Epidermal melanocyte (primary cell): Measurements from ENCODE around the gene FAM227A.
"Not testable (repeated sequence)": the region's sequence is repeated elsewhere in the genome, so short reads cannot be mapped to it uniquely, and the experiment has no call there.

Source experiments
- DNase-seq: peaks from one replicate; pipeline ENCODE4 v3.0.0; 2011; ENCODE audit warnings: low spot score; ENCODE audit not compliant: insufficient read length

The FAM227A gene

DNA sequence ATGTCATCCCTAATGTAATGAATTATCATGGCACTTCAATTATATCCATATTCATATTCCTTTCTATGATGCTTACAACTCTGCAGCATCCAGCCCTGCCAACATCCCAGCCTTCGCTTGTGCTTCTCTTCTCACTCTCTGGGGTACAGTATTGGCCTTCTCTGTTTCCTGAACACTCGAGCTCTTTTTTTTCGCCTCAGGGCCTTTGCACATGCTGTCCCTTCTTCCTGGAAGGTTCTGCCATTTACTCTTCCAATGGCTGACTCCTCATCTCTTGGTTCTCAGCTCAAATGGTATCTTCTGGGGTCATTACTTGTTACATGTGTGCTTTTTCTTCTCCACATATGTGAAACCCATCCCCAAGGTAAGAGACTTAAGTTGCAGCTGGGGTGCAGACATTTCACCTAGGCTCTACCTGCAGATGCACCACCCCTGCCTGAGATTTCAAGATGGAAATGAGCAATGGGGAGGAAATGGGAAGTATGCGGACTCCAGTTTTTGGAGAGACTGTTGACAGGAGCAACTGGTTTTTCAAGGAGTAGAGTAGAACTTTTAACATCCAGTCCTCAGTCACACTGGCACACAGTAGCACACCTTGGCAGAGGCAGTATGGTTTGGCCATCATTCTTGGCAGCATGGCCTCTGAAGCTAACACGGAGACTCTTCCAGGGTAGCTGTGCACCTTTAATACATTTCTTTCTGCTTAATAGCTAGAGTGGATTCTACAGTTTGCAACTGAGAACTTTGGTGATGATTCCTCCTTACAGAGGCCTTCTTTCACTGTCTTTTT, 43.8 kb downstream of the FAM227A start:
- no peak for DNase-seq

DNA sequence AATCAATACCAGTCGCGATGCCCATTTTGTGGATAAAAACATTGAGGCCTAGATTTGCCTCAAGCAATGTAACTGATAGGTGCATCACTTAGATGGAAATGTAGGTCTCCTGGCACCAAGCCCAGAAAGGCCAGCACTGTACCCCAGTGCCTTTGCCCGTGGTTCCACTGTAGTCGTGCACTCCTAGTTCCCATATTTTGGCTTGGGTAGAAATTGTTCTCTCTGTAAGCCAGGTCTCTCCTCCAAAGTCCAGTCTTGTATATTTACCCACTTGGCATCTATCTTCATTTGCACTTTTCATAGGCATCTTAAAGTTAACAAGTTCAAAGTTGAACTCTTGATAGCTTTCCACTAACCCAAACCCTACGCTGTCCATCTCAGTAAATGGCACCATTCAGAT, 44.6 kb downstream of the FAM227A start:
- DNase-seq: no peak

DNA sequence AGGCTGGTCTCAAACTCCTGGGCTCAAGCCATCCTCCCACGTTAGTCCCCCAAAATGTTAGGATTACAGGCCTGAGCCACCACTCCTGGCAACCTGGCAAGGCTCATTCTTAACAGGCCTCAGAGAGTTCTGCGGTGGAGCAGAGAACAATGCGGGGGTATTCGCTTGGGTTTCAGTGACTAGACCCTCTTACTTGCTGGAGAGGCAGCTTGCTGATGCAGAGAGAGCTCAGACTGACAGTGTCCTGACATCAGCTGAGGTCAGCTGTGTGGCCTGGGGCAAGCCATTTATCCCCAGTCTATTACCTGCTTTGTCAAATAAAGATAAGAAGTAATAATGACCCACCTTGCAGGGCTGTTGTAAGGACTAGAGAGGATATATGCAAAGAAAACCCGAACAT, 46.0 kb downstream of the FAM227A start:
- DNase-seq: no peak

DNA sequence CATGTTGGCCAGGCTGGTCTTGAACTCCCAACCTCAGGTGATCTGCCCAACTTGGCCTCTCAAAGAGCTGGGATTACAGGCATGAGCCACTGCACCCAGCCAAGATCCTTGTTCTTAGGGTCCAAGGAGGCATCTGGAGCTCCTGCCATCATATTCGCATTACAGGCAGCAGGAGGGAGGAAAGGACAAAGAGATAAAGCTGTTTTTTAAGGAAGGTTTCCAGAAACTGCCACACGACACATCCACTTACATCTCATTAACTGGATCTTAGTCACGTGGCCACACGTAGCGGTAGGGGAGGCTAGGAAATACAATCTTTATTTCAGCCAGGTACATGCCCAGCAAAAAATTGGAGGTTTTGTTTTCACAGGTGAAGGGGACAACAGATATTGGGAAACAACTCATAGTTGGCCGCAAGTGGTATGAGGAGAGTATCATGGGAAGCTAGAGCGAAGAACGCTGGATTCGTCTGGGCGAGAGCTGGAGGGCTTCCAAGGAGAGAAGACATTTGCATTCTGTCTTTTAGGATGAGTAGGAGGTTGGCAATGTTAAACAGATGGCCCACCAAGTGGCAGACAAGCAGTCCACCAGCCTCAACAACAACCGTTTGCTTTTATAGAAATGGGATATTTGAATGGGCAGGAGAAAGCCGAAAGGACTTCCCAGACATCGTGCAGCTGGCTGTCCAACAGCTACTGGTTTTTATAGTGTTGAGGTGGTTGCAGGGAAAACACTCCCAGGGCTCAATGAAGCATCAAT, 47.0 kb downstream of the FAM227A start:
- no peak for DNase-seq

DNA sequence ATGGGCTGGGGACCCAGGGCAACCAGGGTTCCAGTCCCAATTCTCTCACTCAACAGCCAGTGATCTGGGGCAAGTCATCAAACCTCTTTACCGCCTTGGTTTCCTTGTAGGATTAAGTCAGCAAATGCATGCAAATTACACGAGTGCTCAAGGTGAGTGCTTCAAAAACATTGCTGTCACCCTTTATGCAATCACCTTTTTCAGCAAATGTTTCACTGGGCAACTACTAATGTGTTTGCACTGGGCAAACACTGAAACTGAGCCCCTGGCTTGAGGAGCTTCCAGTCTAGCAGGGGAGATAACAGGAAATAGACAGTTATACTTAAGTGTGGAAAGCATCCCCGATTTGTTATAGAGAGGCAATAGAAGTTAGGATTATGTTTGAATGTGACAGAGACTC, 48.5 kb downstream of the FAM227A start:
- DNase-seq: no peak

DNA sequence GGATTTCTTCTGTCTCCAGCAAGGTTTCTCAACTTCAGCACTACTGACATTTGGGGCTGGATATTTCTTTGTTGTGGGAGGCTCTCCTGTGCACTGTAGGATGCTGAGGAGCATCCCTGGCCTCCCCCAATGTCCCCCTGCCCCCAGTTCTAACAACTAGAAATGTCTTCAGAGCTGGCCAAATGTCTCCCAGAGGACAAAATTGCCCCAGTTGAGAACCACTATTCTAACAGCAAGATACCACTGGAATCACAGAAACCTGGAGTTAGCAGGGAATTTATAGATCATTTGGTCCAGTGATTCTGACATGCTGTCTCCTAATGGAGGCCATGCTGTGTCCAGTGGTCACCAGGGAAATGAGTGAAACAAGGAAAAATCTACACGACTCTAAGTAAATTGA, 54.0 kb downstream of the FAM227A start:
- DNase-seq: no peak

DNA sequence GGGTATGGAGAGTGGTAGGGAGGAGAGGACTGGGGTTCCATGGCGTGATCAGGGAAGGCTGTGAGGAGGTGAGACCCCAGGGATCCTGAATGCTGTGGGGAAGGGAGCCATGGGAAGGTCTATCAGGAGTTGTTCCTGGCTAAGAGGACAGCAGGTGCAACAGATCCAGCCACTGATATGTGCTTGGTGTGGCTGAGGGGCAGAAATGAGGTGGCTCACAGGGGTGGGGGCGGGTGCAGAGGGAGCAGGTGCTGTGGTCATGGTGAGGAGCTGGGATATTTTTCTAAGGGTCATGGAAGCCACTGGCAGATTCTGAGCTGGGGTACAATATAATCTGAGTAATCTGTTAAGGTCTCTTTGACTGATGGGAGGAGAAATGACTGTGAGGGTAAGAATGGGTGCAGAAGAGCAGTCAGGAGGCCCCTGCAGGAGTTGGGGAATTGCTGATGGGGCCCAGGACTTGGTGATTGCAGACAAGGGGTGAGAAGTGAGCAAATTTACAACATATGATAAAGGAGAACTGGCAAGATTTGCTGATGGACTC, 54.9 kb downstream of the FAM227A start:
- DNase-seq: no peak

DNA sequence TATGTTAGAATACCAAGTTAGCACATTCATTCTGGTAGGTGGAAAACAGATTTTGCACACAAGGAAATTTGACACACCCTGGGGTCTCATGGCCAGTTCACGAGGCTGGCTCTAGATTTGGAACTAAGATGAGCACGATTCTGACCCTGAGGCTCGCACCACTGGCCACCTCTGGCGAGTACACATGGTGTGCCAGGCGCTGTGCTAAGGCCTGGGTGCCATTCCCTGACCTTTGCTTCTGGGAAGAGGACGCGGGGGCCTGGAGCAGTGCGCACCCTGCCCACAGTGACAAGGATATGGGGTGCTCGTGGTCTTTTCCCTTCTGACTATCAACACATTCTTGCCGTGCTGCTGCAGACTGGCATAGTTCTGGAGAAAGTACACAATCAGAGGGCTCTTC, 56.7 kb downstream of the FAM227A start:
- DNase-seq: no peak

DNA sequence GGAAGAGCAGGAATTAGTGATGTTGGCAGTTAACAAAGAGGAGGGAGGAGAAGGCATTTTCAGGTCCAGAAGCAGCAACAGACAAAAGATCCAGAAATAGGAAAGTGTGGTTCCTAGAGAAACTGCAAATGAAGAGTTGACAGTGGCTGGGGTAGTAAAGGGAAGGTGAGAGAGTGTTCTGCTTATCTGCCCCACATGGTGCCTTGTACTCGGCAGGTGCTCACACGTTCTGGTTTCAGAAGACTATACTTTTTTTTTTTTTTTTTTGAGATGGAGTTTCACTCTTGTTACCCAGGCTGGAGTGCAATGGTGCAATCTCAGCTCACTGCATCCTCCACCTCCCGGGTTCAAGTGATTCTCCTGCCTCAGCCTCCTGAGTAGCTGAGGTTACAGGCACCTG, 73.3 kb downstream of the FAM227A start:
- DNase-seq: not testable (repeated sequence)

DNA sequence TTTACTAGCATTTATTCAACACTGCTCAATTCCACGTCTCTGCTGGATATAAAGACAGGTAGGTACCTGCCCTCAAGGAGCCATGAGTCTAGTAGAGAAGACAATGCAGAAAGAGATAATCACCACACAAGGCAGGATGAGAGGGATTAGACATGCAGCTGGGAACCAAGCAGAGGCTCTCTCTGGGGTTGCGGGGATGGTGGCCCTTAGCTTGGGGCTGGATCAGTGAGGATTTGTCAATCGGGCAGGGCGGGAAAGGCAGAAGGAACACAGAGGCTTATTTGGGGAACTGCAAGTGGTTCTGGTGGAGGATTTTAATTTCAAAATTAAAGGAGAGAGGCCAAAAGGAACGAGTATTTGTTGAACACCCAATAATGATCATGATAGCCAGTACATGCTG, 77.7 kb downstream of the FAM227A start:
- DNase-seq: no peak

DNA sequence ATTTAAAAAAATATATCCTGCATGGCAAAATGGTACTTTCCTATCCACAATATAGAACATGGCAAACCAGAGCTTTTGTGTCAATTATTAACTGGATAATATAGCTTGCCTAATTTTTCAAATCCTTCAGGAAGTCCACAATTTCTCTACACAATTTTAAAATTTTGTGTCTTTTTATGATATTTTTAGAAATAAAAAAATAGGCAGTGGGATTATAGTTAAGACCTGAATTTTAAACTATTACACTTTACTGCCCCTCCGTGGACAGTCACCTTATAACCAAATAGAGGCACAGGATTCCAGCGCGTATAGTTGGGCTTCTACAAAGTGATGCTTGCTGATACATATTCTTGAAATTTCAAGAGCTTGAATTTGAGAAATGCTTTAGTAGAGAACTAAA, 84.1 kb downstream of the FAM227A start:
- no peak for DNase-seq

DNA sequence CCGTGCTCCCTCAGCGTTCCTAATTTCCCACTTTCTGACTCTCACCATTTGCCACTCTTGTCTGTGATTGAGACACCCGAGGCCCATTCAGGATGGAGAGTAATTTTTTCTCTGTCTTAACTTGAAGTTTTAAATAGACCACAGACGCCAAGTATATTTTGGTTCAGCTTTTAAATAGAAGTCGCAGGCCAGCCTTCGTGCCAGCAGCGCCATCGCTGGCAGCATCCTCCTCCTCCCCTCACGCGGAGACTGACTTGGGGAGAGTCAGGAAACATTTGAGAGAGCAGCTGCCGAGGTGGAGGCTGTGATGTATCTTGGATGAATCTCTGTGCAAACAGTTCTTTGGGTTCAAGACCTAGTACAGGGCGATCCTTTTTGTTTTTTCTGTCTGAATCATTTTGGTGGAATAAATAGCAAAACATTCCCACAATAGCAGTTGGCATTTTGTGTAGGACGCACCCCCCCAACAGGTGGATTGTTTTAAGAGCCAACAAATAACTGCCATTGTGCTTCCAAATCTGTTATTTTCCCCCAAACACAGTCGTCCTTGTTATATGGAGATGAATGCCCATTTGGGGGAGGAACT, 85.3 kb downstream of the FAM227A start:
- no peak for DNase-seq

DNA sequence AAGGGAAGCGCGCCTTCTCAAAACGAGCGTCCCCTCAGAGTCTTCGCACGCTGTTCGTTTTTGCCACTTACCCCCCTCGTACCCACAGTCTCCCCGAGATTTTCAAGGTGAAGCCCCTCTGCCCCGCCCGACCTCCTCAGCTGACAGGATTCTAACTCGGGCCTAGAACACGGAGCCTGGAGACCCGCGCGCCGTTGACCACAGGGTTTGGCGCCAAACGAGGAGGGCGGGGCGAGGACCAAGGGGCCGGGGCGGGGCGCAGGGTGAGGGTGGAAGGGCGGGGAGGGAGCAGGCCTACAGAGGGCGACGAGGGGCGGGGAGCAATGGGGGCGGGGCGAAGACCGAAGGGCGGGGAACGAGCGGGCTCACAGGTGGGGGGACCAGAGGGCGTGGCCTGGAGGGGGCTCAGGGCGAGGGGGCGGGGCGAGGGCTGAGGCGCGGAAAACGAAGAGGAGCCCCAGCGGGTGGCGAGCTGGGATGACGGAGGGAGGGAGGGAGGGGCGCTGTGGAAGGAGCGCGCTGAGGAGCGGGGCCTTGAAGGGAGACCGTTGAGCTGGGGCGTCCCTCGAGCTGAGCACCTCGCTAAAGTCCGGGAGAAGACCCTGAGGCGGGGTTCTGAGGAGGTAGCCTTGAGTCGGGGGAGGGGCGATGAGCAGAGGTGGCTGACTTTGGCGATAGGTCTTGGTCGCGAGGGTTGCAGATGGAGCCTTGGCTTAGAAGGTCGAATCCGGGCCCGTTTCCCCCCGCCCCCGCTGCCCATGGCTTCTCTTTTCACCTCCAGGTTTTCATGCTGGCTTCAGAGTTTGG, 86.0 kb downstream of the FAM227A start, which contains the start of gene DMC1:
Gene DMC1 (minus strand): TSS at position 212 of the 807 bp plus-strand sequence. CDS start 1,927 bp downstream, outside the sequence.
- peak; percentile 84 for DNase-seq

DNA sequence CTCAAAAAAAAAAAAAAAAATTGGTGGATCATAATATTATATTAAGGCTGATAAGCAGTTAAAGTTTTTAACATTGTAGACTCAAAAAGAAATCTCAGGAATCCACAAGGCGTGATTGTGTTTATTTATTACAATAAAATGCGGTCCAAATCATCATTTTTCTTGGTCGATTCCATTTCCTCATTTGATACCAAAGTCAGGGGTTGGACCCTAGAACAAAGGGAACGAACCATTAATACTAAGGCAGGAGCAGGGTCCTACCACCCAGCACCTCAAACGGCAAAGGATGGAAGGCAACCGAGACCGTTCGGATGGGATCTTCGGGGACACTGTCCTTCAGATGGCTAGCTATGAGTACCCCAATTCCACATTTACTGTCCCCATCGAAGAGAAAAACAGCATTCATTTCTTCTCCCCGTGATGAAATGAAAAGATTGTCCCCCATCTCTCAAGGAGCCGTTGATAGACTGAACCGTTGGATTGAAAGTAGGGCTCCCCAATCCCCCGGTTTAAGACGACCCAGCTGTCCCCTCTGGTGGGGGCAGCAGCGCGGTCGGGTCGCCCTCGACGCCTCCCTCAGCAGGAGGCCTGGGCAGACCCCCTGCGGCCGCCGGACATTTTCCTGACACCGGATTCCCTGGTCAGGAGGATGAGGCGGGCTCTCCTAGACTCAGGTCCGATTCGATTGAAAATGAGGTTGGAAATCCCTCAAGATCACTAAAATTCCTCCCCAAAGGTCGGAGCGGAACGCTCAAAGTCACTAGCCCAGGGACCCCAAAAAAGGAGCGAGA, 86.8 kb downstream of the FAM227A start:
- DNase-seq: no peak

DNA sequence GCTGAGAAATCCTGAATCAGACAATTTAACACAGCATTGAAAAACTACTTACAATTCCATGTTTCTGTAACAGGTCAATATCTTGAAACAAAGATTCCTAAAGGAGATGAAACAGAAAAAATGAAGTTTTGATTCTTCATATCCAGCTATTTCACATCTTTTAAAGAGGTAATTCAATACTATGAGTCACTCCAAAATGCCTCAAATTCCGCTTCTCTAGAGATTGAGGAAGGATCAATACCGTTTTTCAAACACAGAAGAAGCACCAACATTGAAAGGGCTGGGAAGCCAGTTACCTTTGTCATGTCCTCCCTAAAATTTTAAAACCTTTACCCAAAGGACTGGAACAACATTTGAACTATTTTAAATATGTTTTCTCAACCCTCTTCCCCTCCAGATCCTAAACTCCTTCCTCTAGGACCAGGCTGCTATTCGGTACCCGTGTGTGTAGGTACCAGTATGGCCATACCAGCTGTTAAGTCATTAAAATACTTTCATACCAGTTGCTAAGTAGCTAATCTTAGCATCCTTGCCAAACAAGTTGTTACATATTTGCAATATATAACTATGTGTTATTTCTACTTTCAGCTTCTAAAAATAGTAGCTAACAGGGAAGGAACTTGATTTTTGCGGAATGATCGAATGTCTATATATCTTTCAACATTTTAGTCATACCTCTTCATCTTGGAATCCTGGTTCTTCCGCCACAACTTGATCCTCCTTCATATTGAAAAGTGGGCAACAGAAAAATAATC, 88.5 kb downstream of the FAM227A start:
- no peak for DNase-seq

DNA sequence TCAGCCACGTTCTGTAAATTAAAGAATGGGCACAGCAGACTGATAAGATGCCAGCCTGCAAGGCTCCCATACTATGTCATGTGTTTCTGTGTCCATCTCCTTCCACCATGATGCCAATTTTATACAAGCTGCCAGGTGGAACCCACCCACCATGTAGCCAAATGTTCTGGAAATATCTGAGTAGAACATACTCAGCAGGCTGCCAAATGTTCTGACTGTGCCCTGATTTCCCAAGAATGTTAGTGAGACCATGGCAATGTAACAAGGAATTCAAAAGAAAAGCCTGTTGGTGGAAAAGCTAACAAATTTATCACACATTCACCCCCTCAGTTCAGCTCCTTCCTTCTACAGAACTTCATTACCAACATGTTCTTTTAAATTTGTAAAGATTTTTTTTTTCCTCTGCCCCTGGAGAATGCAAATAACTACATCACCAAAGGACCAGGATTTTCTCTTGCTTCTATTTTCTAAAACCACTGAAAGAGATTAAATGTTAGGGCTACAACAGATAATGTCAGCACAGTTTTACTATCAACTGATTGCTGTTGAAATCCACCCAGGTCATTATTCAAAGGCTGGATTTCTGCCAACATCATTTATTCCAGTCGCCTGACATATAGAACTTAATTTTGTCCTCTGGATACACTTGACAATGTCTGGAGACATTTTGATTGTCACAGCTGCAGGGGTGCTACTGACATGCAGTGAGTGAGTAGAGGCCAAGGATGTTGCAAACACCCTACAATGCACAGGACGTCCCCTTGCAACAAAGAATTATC, 89.3 kb downstream of the FAM227A start:
- DNase-seq: no peak

DNA sequence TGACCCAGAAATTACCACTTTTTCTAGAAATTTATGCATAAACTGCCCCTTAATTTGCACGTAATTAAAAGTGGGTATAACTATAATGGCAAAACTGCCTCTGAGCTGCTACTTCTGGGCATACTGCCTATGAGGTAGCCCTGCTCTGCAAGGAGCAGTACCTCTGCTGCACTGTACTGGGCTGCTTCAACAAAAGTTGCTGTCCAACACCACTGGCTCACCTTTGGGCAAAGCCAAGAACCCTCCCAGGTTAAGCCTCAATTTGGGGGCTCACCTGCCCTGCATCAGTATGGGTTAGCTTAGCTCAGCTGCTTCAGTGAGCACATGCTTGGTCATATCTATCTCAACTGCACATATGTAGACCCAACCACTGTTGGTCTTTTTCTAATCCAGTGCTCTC, 90.8 kb downstream of the FAM227A start:
- no peak for DNase-seq

DNA sequence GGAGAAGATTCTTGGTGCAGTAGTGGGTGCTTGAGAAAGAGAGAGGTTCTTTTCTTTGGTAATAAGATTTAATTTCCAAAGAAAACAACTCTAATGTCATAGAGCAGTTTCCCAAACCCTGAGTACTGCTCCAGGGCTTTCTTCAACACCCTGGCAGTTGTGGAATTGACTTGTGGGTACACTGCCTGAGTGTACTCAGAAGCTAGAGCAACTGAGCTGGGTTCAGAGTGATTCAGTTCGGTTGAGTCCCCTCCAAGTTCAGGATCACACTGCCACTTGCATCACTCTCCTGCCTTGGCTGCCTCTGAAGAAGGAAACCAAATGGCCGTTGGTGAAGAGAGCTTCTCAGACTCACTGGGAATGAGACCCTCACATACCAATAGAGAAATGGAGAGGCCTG, 91.5 kb downstream of the FAM227A start:
- DNase-seq: no peak

DNA sequence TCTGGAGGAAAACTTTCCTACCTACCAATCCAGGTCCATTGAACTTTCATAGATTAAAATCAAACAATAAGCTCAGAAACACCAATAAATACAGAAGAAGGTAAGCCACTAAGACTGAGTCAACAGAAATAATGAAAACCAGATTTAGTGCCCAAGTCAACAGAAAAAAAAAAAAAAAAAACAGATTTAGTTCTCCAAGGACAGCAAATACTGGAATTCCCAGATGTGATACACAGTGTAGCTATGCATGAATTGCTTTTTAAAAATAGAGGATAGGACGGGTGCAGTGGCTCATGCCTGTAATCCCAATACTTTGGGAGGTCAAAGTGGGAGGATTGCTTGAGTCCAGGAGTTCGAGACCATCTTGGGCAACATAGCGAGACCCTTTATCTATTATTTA, 101.9 kb downstream of the FAM227A start:
- no peak for DNase-seq
